ENCODE measurements around the gene TGM2. TPM values are rescaled to one million over a fixed set of nuclear protein-coding genes. Genes with fewer than 3 reads are reported as not detected.

The TGM2 gene
- total RNA-seq, 1 donor, result 1.9 TPM

- DNase-seq (ENCODE audit: low read depth in 2 of 3, low spot score in 2 of 3), result no peak
Measured at GRCh38 chr20:38162878-38163875, 1.9 kb downstream of the TGM2 start.

GRCh38 chr20:38162149-38162548, 2.9 kb downstream of the TGM2 start:
- DNase-seq (ENCODE audit: low read depth in 2 of 3, low spot score in 2 of 3), result no peak

DNA sequence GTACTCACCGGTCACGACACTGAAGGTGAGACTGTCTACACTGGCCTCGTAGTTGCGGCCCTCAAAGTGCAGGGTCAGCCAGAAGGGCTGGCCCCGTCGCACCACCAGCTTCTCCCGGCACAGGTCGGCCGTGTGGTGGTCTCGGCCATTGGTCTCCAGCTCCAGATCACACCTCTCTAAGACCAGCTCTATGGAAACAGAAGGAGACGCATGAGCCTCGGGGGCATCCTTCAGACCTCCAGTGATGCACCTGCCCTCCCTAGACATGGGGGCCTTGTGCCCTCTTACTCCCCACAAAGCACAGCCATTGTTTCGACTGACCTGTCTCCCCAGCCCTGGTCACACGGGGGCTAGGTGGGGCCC, 3.7 kb downstream of the TGM2 start:
- DNase-seq (ENCODE audit: low read depth in 2 of 3, low spot score in 2 of 3), result no peak

DNA sequence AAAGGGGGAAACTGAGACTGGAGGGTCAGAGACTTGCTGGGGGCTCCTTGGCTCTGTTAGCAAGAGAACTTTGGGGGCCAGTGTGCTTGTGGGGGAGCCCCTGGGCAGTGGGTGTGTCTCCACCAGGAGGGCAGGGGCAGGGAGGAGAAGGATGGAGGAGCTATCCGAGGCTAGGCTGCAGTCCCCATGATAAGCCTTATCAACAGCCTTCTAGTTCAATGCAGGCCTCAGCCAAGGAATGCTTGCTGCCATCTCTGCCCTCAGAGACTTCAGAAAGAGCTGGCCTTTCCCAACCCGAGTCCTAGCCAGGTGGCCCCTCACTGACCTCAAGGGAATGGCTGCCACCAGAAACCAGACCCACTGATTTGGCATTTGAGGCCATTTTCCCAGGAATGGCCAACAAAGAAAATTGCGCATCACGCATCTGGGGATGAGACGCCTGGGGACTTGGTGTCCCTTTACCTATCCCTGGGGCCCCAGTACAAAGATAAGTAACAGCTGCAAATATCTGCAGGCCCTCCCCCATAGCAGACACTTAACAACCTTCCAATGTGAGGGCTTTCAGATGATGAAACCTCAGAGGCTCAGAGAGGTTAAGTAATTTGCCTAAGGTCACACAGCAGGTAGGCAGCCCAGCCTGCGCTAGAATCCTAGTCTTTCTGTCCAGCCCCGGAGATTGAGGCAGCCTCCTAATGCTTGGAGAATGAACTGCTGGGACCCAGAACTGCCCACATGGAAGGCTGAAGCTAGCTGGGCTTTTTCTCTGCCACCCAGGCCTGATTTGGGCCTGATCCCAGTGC, 4.9 kb downstream of the TGM2 start:
- DNase-seq (ENCODE audit: low read depth in 2 of 3, low spot score in 2 of 3), result no peak

DNA sequence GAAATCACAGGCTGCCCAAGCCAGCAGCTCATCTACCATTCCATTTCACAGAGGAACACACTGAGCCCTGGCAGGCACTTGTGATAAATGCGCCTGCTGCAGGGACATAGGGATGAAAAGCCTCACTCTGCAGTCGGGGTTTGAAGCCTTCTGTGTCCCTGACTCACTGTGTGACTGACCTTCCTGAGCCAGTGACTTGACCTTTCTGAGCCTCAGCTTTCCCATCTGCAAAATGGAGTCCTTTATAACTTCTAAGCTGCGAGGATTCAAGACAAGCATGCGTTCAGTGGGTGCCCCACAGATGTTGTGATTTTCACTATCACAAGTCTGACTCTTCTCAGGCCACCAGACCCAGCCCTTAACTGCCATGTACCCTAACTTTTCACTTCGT, 5.5 kb downstream of the TGM2 start:
- DNase-seq (ENCODE audit: low read depth in 2 of 3, low spot score in 2 of 3), result no peak

GRCh38 chr20:38158701-38159351, 6.2 kb downstream of the TGM2 start:
- DNase-seq (ENCODE audit: low read depth in 2 of 3, low spot score in 2 of 3), result no peak

DNA sequence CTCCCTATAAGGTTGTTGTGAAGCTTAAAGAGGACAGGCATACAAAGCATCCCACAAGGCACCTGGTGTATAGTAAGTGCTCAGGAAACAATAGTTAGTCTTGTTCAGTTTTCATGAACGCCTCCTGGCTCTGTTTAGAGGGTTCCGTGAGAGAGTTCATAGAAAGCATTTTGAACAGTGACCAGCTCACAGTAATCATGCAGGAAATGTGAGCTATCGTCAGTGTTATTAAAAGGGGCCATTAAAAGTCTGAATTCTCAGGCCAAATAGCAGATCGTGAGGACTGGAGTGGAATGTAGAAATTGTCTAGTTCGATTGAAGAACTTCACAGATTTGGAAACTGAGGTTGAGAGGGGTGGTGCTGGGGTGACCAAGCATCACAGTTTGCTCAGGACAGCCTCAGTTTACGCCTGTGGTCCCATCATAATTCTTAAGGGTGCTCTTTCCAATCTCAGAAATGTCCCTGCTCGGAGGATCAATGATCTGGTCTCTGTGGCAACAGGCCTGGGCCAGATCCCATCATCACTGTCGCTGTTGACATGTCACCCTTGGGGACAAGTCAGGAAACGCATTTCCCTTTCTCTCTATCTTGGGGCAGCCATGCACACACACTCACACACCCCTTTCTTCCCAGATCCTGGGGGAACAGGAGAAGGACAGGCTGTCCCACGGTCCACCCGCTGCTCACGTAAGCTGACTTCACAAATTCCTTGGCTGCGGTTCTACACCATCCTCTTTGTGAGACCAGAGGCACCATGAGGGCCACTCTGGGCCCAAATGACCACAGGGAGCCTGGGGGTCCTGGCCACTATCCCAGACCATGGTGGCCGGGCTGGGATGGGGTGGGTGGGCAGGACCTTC, 7.2 kb downstream of the TGM2 start:
- no peak for DNase-seq (ENCODE audit: low read depth in 2 of 3, low spot score in 2 of 3)

DNA sequence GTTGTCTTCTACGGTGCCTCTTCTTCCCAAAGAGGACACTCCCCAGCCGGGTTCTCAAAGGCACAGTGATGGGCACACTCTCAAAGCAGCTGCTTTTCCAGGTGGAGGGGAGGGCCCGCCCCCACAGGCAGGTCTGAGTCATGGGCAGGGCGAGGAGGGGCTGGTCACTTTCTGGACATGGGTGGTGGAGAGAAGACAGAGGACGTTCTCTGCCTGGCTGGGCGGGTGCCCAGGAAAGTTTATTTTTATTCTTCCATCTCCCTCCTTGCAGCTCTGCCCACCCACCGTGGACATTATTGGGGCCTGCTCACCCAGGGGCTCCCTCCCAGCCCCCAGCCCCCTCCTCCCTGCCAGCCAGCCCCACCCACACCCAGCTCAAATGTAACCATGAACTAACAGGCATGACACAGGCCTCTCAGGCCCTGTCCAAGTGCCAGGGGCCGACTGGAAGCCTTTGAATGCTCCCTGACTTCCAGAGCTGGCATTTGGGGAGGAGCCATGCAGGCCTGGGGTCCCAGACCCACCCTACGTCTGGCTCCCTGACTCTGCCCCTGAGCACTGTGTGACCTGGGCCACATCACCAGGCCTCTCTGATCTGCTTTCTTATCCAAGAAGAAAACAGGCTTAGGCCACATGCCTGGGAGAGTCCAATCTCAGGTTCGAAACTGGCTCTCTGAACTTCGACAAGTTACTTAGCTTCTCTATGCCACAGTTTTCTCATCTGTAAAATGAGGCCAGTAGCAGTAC, 8.0 kb downstream of the TGM2 start:
- no peak for DNase-seq (ENCODE audit: low read depth in 2 of 3, low spot score in 2 of 3)

DNA sequence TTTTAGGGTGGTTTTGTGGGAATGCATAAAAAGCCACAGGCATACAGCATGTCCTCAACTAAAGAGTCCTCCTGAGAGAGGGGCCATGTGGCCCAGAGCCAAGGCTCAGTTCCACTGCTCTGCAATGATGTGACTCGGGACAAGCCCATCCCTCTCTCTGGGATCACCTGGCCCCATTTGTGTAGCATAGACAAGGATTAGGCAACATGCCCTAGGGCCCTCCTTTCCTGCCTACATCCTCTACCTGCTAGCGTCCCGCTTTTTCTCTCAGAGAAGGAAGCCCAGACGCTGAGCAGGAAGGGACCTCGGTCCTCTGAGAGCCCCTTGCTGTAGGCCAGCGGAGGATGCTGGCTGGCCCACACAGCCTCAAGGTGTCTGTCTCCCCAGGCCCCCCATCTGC, 8.8 kb downstream of the TGM2 start:
- no peak for DNase-seq (ENCODE audit: low read depth in 2 of 3, low spot score in 2 of 3)

DNA sequence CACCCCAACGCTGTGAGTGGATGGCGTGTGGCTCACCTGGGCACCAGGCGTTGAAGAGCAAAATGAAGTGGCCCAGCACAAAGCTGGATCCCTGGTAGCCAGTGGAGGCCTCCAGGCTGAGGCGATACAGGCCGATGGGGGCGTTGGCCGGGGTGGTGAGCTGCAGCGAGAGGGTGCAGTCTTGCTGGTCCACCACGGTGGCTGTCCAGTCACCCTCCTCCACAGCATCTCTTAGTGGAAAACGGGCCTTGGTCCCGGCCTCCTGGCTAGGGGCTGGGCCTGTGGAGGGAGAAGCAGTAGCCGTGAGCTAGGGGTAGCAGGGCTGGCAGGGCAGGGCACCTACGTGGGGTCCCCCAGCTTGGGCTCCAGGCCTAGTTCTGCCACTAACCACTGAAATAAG, 9.3 kb downstream of the TGM2 start:
- no peak for DNase-seq (ENCODE audit: low read depth in 2 of 3, low spot score in 2 of 3)

GRCh38 chr20:38153401-38153800, 11.7 kb downstream of the TGM2 start:
- DNase-seq (ENCODE audit: low read depth in 2 of 3, low spot score in 2 of 3), result no peak

DNA sequence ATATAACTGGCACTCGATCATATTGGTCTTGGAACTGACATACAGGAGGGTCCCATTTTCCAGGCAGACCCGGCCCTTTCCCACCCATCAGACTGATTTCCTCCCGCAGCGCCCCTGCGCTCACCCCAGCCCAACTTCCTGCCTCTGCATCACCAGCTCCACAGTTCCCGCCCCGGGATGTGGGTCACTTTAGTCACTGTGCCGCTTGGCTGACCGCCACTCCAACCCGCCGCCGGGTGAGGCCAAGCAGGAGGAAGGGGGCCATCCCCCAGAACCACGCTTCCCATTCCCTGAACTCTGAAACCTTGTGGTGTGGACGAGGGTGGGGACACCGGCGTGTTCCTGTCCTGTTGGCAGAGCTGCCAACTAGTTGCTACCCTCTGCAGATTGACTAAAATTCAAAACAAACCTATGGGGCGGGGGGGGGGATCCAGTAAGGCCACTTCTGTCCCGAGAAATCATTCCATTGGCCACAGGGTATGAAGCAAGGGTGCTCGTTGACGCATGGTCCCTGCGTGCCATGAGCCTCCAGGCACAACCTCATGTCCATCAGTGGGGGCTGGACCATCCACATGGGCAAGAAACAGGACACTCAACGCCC, 12.3 kb downstream of the TGM2 start:
- peak in 2 of 3 donors; percentile 26 to 41 for DNase-seq (ENCODE audit: low read depth in 2 of 3, low spot score in 2 of 3)

DNA sequence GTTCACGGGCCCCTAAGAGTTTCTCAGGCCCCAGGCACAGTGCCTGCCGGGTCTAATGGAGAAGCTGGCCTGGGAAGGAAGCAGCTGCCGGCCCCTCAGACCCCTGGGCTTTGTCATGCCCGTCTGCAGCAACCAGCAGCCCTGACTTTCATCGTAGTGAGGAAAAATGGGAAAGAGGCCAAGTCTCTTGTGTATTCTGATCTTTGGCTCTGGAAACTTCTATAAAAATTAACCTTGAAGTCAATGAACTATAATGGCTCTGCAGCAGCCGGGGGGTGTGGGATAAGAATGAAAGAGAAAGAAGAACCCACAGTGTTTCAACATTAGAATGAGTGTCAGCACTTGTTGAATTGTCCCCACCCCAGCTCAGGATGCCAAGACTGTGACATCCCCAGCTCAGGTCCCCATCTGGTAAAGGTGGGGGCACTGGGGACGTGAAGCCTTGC, 12.9 kb downstream of the TGM2 start:
- DNase-seq (ENCODE audit: low read depth in 2 of 3, low spot score in 2 of 3), result peak in 2 of 3 donors; percentile 30 to 64

DNA sequence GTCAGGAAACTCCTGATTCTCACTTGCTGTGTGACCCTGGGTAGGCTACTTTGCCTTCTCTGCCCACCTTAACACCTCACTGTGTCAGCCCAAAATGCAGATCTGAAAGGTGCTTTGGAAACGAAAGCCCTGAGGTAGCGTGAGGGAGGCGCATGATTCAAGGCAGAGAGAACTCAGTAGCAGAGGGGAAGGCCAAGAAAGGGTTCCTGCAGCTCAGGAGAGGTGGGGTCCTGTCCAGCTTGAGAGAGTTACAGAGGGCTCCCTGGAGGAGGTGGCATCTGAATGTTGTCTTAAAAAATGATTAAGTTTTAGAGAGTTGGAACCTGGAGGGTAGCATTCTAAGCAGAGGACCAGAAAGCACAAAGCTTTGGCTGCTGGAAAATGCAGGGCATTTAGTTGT, 13.6 kb downstream of the TGM2 start:
- no peak for DNase-seq (ENCODE audit: low read depth in 2 of 3, low spot score in 2 of 3)

DNA sequence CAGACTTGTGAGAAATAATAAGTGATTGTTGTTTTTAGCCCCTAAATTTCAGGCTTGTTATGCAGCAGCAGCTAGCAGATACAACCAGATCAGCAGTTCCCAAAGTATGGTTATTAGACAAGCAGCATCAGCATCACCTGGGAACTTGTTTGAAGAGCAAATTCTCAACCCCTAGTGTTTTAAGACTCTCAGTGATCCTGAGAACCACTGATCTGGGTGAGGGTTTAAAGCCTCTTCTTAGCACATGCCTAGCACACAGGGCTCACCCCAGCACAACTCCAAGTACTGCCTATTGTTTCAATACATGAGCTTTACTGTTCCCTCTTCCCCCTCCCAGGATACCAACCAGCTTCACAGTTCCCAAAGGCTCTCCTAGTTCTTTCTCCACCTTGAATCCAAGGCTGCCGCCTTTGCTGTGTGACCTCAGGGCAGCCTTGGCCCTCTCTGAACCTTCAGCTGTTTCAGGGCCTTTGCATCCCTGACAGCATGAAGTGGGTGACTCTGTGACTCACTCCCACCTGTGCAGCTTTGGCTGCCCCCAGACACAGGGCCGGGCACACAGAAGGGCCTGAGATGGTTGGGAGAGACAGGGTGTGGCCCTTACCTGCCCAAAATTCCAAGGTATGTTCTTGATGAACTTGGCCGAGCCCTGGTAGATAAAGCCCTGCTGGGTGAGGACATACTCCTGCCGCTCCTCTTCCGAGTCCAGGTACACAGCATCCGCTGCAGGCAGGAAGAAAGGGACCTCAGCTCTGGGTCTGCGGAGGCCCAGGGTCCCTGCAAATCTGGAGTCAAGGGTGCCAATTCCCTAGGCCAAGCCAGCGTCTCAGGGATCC, 14.5 kb downstream of the TGM2 start:
- no peak for DNase-seq (ENCODE audit: low read depth in 2 of 3, low spot score in 2 of 3)

DNA sequence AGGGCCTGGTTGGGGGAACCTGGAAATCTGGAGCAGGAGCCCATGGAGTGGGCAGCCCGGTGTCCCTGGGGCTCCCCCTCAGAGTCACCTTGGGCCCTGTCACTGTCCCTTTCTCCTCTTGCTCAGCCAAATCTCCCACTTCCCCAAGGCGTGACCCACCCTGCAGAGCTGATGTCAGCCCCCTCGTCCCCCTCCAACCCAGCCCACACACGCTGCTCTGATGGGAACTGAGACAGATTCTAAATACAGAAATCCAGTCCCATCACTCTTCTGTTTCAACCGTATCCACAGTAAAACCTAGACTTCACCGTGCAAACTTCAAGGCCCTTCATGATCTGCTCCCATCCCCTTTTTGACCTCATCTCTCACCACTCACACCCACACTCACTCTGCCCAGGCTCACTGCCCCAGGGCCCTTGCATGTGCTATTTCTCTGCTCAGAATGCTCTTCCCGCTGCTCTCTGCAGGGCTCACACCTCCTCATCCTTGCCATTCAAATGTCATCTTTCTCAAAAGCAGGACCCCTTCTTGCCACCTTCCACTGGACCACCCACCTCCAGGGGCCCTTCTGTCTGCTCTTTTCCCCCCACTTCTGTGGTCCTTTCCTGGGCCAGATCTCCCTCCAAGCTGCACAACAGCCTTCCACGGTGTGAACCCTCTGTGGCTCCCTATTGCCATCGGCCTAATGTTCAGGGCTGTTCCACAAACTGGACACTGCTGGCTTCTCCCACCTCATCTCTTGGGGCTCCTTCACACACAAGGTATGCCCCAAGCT, 16.6 kb downstream of the TGM2 start:
- DNase-seq (ENCODE audit: low read depth in 2 of 3, low spot score in 2 of 3), result no peak

DNA sequence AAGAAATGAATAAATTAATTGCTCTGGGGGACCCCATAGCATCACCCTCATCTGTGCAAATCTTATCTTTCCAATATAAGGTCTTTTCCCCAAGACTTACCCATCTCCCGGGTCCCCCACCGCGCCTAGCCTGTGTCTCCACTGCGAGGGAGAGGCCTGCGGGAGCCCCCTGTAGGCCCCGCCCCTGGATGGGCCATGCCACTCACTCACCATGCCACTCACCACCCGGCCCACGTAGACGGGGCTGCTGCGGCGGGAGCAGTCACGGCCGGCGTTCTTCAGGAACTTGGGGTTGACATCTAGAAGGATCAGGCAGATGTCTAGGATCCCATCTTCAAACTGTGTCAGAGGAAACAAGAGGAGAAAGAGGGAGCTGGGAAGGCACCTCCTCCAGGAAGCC, 17.3 kb downstream of the TGM2 start:
- no peak for DNase-seq (ENCODE audit: low read depth in 2 of 3, low spot score in 2 of 3)

DNA sequence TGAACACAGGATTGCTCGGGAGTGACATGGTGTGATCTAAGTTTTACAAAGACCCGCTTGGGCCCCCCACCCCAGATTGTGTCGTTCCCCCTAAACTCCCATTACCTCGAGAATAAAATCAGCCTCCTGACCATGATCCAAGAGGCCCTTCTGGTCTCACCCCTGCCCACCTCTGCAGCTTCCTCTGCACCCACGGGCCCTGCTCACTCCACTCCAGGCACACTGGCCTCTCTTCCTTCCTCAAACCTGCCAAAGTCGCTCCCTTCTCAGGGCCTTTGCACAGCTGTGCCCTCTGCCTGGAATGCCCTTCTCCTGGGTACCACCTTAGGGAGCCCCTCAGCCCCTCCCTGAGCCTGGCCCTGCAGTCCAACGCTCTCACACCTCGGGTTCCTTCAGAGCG, 17.9 kb downstream of the TGM2 start:
- DNase-seq (ENCODE audit: low read depth in 2 of 3, low spot score in 2 of 3), result no peak
